ENCODE results near the gene ITIH2. TPM values are rescaled to one million over a fixed set of nuclear protein-coding genes. Genes with fewer than 3 reads are reported as not detected.

Gene ITIH2
- total and polyA plus RNA-seq, 12 donors, result not detected

- H3K9me3 ChIP-seq, result no peaks in the 10 kb centered on the region
- no peaks in the 10 kb centered on the region for H3K36me3 ChIP-seq
- H3K4me1 ChIP-seq, result no peaks in the 10 kb centered on the region
- H3K4me3 ChIP-seq, result no peak overlapping the region
- H3K27ac ChIP-seq, result no peak overlapping the region
- TF ChIP-seq, protein P1, sequence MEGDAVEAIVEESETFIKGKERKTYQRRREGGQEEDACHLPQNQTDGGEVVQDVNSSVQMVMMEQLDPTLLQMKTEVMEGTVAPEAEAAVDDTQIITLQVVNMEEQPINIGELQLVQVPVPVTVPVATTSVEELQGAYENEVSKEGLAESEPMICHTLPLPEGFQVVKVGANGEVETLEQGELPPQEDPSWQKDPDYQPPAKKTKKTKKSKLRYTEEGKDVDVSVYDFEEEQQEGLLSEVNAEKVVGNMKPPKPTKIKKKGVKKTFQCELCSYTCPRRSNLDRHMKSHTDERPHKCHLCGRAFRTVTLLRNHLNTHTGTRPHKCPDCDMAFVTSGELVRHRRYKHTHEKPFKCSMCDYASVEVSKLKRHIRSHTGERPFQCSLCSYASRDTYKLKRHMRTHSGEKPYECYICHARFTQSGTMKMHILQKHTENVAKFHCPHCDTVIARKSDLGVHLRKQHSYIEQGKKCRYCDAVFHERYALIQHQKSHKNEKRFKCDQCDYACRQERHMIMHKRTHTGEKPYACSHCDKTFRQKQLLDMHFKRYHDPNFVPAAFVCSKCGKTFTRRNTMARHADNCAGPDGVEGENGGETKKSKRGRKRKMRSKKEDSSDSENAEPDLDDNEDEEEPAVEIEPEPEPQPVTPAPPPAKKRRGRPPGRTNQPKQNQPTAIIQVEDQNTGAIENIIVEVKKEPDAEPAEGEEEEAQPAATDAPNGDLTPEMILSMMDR (IDR thresholded peaks at IDR 0.05), result no peak
- intact Hi-C loops (cut with DNase I), result no loop called here
- DNase-seq, result no peak
- WGBS, 2 donors, result 87 to 93% methylated on average over 7 of the region's 7 CpGs
- no peak for ATAC-seq
- H3K27me3 ChIP-seq, result peaks cover 0 to 7% (median 0%) of the 10 kb centered on the region in 7 donors
Observed at GRCh38 chr10:7715515-7715914, 12.4 kb downstream of the ITIH2 start.

- 88 to 89% methylated on average over 5 of the region's 5 CpGs for WGBS, 2 donors
Observed at GRCh38 chr10:7717767-7718166, 14.7 kb downstream of the ITIH2 start.

DNA sequence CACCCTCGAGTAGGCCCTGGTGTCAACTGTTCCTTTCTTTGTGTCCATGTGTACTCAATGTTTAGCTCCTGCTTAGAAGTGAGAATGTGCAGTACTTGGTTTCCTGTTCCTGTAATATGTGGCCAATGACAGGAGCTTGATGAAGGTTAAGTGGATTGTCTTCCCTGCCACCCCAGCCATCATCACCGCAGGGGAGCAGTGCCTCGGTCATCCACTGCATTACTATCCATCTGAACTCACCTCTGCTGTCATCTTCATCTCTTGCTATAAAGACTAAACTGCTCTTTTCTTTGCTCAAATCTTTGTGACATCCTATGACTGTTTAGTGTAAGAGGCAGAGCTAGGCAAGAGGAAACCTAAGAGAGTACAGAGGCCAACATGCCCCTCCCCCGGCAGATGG, 15.6 kb downstream of the ITIH2 start:
- TF ChIP-seq, protein P1 (IDR thresholded peaks at IDR 0.05), result no peak
- no peak overlapping the region for H3K4me3 ChIP-seq
- no peaks in the 10 kb centered on the region for H3K9me3 ChIP-seq
- no peaks in the 10 kb centered on the region for H3K36me3 ChIP-seq
- ATAC-seq, result no peak
- peaks cover 0 to 7% (median 0%) of the 10 kb centered on the region in 7 donors for H3K27me3 ChIP-seq
- H3K4me1 ChIP-seq, result no peaks in the 10 kb centered on the region
- no peak overlapping the region for H3K27ac ChIP-seq
- WGBS, 2 donors, result 80 to 82% methylated on average over 4 of the region's 4 CpGs
- no peak for DNase-seq
- intact Hi-C loops (cut with DNase I), result no loop called here

More at GRCh38 chr10:7717767-7718166, 14.7 kb downstream of the ITIH2 start:
- Histone ChIP-seq H3K4me3 (no peak overlapping the region), H3K9me3 (no peaks in the 10 kb centered on the region), H3K36me3 (no peaks in the 10 kb centered on the region), H3K27me3 (peaks cover 0 to 7% (median 0%) of the 10 kb centered on the region in 7 donors), H3K27ac (no peak overlapping the region), H3K4me1 (no peaks in the 10 kb centered on the region)
- DNase-seq, result no peak
- TF ChIP-seq, protein P1 (IDR thresholded peaks at IDR 0.05), result no peak
- ATAC-seq, result no peak
- intact Hi-C loops (cut with DNase I), result no loop called here

GRCh38 chr10:7720478-7720877, 17.4 kb downstream of the ITIH2 start:
- Histone ChIP-seq H3K9me3 (no peaks in the 10 kb centered on the region), H3K27me3 (peaks cover 0 to 12% (median 0%) of the 10 kb centered on the region in 7 donors), H3K27ac (no peak overlapping the region), H3K4me3 (no peak overlapping the region), H3K4me1 (no peaks in the 10 kb centered on the region), H3K36me3 (no peaks in the 10 kb centered on the region)
- TF ChIP-seq, protein P1 (IDR thresholded peaks at IDR 0.05), result no peak
- intact Hi-C loops (cut with DNase I), result no loop called here
- DNase-seq (no peak), ATAC-seq (no peak)
- 72 to 75% methylated on average over 10 of the region's 10 CpGs for WGBS, 2 donors
